Type B pancreatic cell (in vitro differentiated cells): Measurements from ENCODE around the gene TFIP11. TPM values are rescaled to one million over a fixed set of nuclear protein-coding genes. Genes with fewer than 3 reads are reported as not detected.

Experiments used
- DNase-seq: peaks from one replicate; pipeline ENCODE4 v3.0.0; 2021; ENCODE audit warnings: mixed read lengths; ENCODE audit not compliant: unreplicated experiment; ENCODE audit errors: extremely low spot score
- H3K27ac Mint-ChIP-seq: 2 replicates; pipeline ENCODE4 v1.8.0; 2021; ENCODE audit warnings: mild to moderate bottlenecking, mixed read lengths
- H3K27me3 Mint-ChIP-seq: 2 replicates; pipeline ENCODE4 v1.8.0; 2021; ENCODE audit warnings: mixed read lengths
- H3K36me3 Mint-ChIP-seq: 2 replicates; pipeline ENCODE4 v1.8.0; 2021; ENCODE audit warnings: mixed read lengths
- H3K4me1 Mint-ChIP-seq: one replicate; pipeline ENCODE4 v1.8.0; 2021; ENCODE audit warnings: mixed read lengths; ENCODE audit not compliant: unreplicated experiment
- H3K4me3 Mint-ChIP-seq: 2 replicates; pipeline ENCODE4 v1.8.0; 2021; ENCODE audit warnings: mild to moderate bottlenecking, mixed read lengths
- H3K9me3 Mint-ChIP-seq: 2 replicates; pipeline ENCODE4 v1.8.0; 2021; ENCODE audit warnings: mixed read lengths
- CTCF ChIP-seq: fragments of 200-600 bp; sonication (generic); conservative IDR thresholded peaks from 2 replicates; pipeline ENCODE4 v1.5.0; 2021; ENCODE audit warnings: antibody characterized with exemption, mild to moderate bottlenecking
- long read RNA-seq: library from polyadenylated mRNA; unstranded; transcript quantifications from one replicate; pipeline ENCODE4 v2.0.0, GENCODE V29; 2020
- total RNA-seq: library from RNA; stranded (reverse); gene quantifications from 2 replicates; pipeline ENCODE4 v1.2.1, GENCODE V29; 2021; ENCODE audit warnings: low replicate concordance

Gene TFIP11
- total RNA-seq = 32.7 and 40.3 TPM in 2 replicates
- long read RNA-seq, transcript TFIP11-201 (16 exons, 2,896 nt) = minor isoform, 8 of 166 reads
- long read RNA-seq, transcript TFIP11-204 (15 exons, 3,586 nt) = major isoform, 119 of 166 reads
- long read RNA-seq, partial matches to known transcripts = 11 of 166 reads
- long read RNA-seq, other reads (novel, unspliced or antisense) = 23 of 166 reads

GRCh38 chr22:26512149-26512793 lies at the start of gene TFIP11:
TSS of gene TFIP11 (minus strand) at chr22:26512473. CDS start at chr22:26510272, 2,201 bp downstream.
- Mint-ChIP-seq H3K36me3 (peaks cover 6% of the 10 kb centered on the region), H3K4me1 (peaks cover 32% of the 10 kb centered on the region), H3K27me3 (no peaks in the 10 kb centered on the region)

GRCh38 chr22:26561756-26562417 lies 49.6 kb upstream of the TFIP11 start:
- no peak for TF ChIP-seq CTCF
- H3K27me3 Mint-ChIP-seq = no peaks in the 10 kb centered on the region
- H3K9me3 Mint-ChIP-seq = no peaks in the 10 kb centered on the region
- no peaks in the 10 kb centered on the region for H3K36me3 Mint-ChIP-seq
- H3K27ac Mint-ChIP-seq = no peak overlapping the region
- H3K4me3 Mint-ChIP-seq = no peak overlapping the region
- H3K4me1 Mint-ChIP-seq = peaks cover 6% of the 10 kb centered on the region
- DNase-seq = no peak

More at GRCh38 chr22:26512149-26512793, at the start of gene TFIP11:
- no peaks in the 10 kb centered on the region for H3K9me3 Mint-ChIP-seq
- peak; percentile 95 for DNase-seq
- H3K4me3 Mint-ChIP-seq = peak within 1 kb of the TSS; percentile 99
- H3K27ac Mint-ChIP-seq = peak within 1 kb of the TSS; percentile 95
- no peak for TF ChIP-seq CTCF

- no peak overlapping the region for H3K4me3 Mint-ChIP-seq
- no peak overlapping the region for H3K27ac Mint-ChIP-seq
- no peaks in the 10 kb centered on the region for H3K36me3 Mint-ChIP-seq
Measured at GRCh38 chr22:26559961-26560575, 47.8 kb upstream of the TFIP11 start.

DNA sequence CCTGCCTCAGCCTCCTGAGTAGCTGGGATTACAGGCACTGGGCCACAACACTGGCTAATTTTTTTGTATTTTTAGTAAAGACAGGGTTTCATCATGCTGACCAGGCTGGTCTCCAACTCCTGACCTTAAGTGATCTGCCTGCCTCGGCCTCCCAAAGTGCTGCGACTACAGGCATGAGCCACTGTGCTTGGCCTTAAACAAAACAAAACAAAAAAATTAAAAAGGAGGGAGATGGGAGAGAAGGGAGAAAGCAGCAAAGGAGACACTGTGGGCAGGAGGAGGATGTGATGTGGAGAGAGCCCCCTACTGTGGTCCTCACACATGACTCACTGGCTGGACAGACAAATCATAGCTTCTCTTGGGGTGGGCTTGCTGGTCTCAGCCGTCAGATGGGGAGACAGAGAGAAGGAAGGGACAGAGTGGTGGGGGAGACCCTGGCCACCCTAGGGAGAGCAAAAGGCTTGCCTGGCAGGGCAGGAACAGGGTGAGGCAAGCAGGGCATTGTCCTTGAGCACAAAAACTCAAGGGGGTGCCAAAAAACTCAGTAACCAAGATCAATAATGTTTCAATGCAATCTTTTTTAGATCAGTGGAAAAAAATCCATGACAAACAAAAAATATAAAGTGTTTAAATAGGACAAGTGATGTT lies 46.1 kb upstream of the TFIP11 start:
- Mint-ChIP-seq H3K9me3 (no peaks in the 10 kb centered on the region), H3K4me1 (peaks cover 9% of the 10 kb centered on the region), H3K4me3 (no peak overlapping the region), H3K27ac (peak overlapping the region; percentile 56), H3K27me3 (no peaks in the 10 kb centered on the region), H3K36me3 (no peaks in the 10 kb centered on the region)
- DNase-seq = no peak
- TF ChIP-seq CTCF = no peak

More at GRCh38 chr22:26559961-26560575, 47.8 kb upstream of the TFIP11 start:
- TF ChIP-seq CTCF = no peak
- Mint-ChIP-seq H3K27me3 (no peaks in the 10 kb centered on the region), H3K9me3 (no peaks in the 10 kb centered on the region), H3K4me1 (peaks cover 9% of the 10 kb centered on the region)
- DNase-seq = no peak

- H3K4me1 Mint-ChIP-seq = peaks cover 9% of the 10 kb centered on the region
- H3K27ac Mint-ChIP-seq = no peak overlapping the region
- no peak overlapping the region for H3K4me3 Mint-ChIP-seq
Measured at GRCh38 chr22:26556904-26557303, 44.6 kb upstream of the TFIP11 start.

More at GRCh38 chr22:26556904-26557303, 44.6 kb upstream of the TFIP11 start:
- DNase-seq = no peak
- no peak for TF ChIP-seq CTCF
- H3K27me3 Mint-ChIP-seq = no peaks in the 10 kb centered on the region
- H3K36me3 Mint-ChIP-seq = no peaks in the 10 kb centered on the region
- no peaks in the 10 kb centered on the region for H3K9me3 Mint-ChIP-seq
